H1 (cell line): Measurements from ENCODE around the gene GBP4. TPM values are rescaled to one million over a fixed set of nuclear protein-coding genes. Genes with fewer than 3 reads are reported as not detected.

Experiments
- ATF2 ChIP-seq: IDR thresholded peaks from 2 replicates; pipeline ENCODE4 v1.6.1; 2012; ENCODE audit warnings: low read length, inconsistent platforms
- EZH2 ChIP-seq: fragments of 200-600 bp; sonication (generic); IDR thresholded peaks from 2 replicates; pipeline ENCODE4 v1.7.1; 2012; ENCODE audit warnings: low read depth, mild to moderate bottlenecking, moderate library complexity, low read length, inconsistent platforms; ENCODE audit not compliant: severe bottlenecking
- JUND ChIP-seq: IDR thresholded peaks from 2 replicates; pipeline ENCODE4 v1.6.1; 2011; ENCODE audit warnings: mild to moderate bottlenecking, improper control_type of control experiment, low read length
- RXRA ChIP-seq: IDR thresholded peaks from 2 replicates; pipeline ENCODE4 v1.6.1; 2011; ENCODE audit warnings: low read depth, mild to moderate bottlenecking, low read length, moderate library complexity; ENCODE audit not compliant: insufficient read depth
- polyA plus RNA-seq, 7 experiments: library from polyadenylated mRNA; depleted of rRNA in 3 of 7; stranded (reverse) in 5 of 7; unstranded in 2 of 7; fragments of >200 nt in 5 of 7; fragments of 200-250 nt in 2 of 7; gene quantifications; 1 replicate in 5 of 7; 2 replicates in 1 of 7; 4 replicates in 1 of 7; pipeline versions ENCODE4 v1.2.1 to v1.2.3, GENCODE V29; 2011 to 2013; ENCODE audit warnings: missing spikeins in 2 of 7, mixed read lengths in 2 of 7
- total RNA-seq: library from RNA; stranded (reverse); fragmentation: NEBNext Ultra II Directional; extraction: Animal tissue kit (Norgen Biotek cat#: 25700); gene quantifications from 2 replicates; pipeline ENCODE4 v1.2.1, GENCODE V29; 2021

The GBP4 gene
- total and polyA plus RNA-seq, 2 of the 8 experiments (the other 6 are each of a cell fraction or from before 2014, with no cell fraction given) = 0.02 TPM; not detected in 1

DNA sequence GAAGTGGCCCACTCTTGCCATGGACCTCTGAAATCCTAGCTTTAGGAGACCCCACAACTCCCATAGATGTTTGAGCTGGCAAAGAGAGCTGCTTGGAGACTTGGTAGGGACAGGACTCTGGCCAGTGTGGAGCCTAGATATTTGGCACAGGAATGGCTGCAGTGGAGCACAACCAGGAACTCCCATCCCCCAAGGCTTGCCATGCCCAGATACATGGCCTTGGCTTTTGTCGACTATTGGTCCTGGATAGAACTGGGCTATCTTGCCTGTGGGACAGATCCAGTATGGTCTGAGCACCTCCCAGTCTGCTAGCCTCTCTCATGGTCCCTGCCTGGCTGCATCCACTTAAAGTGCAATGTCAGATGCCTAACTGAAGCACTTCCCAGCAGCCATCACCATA lies 65.0 kb downstream of the GBP4 start (continued):
- TF ChIP-seq EZH2 (no peak), ATF2 (no peak), JUND (no peak), RXRA (no peak)

Other genes starting within 250 kb of the GBP4 start
- gene KYAT3, start 206.3 kb downstream of the GBP4 start, total RNA-seq = 30.6 and 34.9 TPM in 2 replicates
- gene KYAT3, start 206.3 kb downstream of the GBP4 start, polyA plus RNA-seq (2011; rRNA removed) = 12.5 and 18.5 TPM in 2 replicates
- gene RBMXL1, start 206.3 kb downstream of the GBP4 start, total RNA-seq = 30.4 and 31.6 TPM in 2 replicates
- 4.7 and 9.1 TPM in 2 replicates for gene RBMXL1, start 206.3 kb downstream of the GBP4 start, polyA plus RNA-seq (2011; rRNA removed)
- gene GBP3, start 176.1 kb downstream of the GBP4 start, total RNA-seq = not detected in 2 replicates
- gene GBP3, start 176.1 kb downstream of the GBP4 start, polyA plus RNA-seq (2011; rRNA removed) = not detected in 2 replicates
- not detected in 2 replicates for gene GBP1, start 133.7 kb downstream of the GBP4 start, total RNA-seq
- gene GBP1, start 133.7 kb downstream of the GBP4 start, polyA plus RNA-seq (2011; rRNA removed) = not detected in 2 replicates
- gene GBP2, start 72.8 kb downstream of the GBP4 start, total RNA-seq = not detected in 2 replicates
- gene GBP2, start 72.8 kb downstream of the GBP4 start, polyA plus RNA-seq (2011; rRNA removed) = not detected in 2 replicates
- not detected in 2 replicates for gene GBP7, start 22.9 kb downstream of the GBP4 start, total RNA-seq
- not detected in 2 replicates for gene GBP7, start 22.9 kb downstream of the GBP4 start, polyA plus RNA-seq (2011; rRNA removed)
- gene GBP5, start 73.9 kb upstream of the GBP4 start, total RNA-seq = not detected in 2 replicates
- gene GBP5, start 73.9 kb upstream of the GBP4 start, polyA plus RNA-seq (2011; rRNA removed) = not detected in 2 replicates
- not detected in 2 replicates for gene GBP6, start 165.1 kb upstream of the GBP4 start, total RNA-seq
- not detected in 2 replicates for gene GBP6, start 165.1 kb upstream of the GBP4 start, polyA plus RNA-seq (2011; rRNA removed)